ENCODE data around the gene ACOT8. TPM values are rescaled to one million over a fixed set of nuclear protein-coding genes. Genes with fewer than 3 reads are reported as not detected.
"Not testable (repeated sequence)": the region's sequence is repeated elsewhere in the genome, so short reads cannot be mapped to it uniquely, and the experiment has no call there.

ACOT8 gene
- polyA plus RNA-seq, 3 donors, result 18.7 to 23.7 (median 20.9) TPM

- no peak for DNase-seq (ENCODE audit: low read depth in 3 of 3, low spot score in 2 of 3)
Measured at GRCh38 chr20:45832619-45833018, 24.6 kb downstream of the ACOT8 start.

GRCh38 chr20:45829673-45830106 is 27.5 kb downstream of the ACOT8 start:
- not testable (repeated sequence) for DNase-seq (ENCODE audit: low read depth in 3 of 3, low spot score in 2 of 3)

DNA sequence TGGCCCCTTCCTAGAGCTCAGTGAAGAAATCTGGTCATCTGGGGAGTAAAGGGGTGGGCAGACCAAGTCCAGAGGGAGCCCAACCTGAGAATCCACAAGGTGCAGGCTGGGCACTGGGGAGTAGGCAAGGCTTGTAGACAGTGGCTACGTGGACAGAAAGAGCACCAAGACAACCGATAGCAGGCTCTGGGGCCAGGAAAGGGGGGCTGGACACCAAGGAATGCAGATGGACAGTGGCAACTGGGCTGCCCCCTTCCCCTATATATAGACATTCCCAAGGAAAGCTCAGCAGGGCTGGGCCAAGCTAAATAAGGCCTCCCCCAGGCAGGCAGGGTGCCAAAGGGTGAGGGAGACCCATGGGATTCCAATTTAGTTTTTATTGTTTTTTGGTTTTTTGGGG is 28.6 kb downstream of the ACOT8 start:
- no peak for DNase-seq (ENCODE audit: low read depth in 3 of 3, low spot score in 2 of 3)

DNA sequence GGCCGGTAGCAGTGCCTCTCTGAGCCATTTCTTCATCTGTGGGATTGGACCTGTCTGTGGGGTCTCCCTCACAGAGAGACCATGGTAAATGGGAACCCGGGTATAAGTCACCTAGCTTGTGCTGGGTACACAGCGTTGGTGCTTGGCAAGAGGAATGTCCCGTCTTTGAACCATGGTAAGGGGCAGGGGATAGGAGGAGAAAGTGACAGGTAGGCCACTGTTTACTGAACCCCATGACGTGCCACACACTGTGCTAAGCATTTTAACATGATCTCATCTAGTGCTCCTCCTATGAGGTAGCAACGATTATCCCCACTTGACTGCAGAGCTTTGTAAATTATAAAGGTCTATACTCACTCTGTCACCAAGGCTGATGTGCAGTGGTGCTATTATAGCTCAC is 29.5 kb downstream of the ACOT8 start:
- DNase-seq (ENCODE audit: low read depth in 3 of 3, low spot score in 2 of 3), result no peak

DNA sequence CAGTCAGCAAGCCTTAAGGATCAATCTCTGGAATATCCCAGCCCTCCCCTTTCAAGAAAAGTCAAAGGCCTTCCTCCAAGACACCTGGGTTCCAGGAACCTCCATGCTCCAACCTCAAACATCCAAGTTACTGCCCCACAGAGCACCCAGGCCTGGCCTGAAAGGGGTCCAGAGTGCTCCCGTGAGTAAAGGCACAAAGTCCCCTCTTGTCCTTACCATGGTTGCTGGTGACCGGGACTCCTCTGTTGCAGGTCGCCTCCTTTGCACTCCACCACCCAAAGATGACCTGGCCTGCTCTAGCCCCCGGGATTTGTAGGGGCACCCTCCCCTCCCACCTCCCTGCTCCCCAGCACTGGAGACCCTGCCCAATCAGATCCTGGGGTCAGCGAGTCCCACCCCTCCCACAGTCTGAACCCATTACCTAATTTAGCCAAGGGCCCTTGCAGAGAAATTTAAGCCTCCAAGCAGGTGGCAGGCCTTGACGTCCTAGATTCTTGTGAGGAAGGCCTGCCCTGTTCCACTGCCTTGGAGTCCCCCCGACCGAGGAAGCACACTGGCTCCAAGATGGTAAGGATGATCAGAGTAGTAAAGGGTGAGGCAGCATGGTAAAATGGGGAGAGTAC is 30.1 kb downstream of the ACOT8 start, which contains the start of gene TNNC2:
Gene TNNC2, minus strand, starts transcription at position 283 of the 623 bp plus-strand sequence. Its CDS starts 64 bp downstream, at position 219.
- no peak for DNase-seq (ENCODE audit: low read depth in 3 of 3, low spot score in 2 of 3)

GRCh38 chr20:45826381-45827019 is 30.7 kb downstream of the ACOT8 start:
- no peak for DNase-seq (ENCODE audit: low read depth in 3 of 3, low spot score in 2 of 3)

GRCh38 chr20:45823949-45824835 is 33.0 kb downstream of the ACOT8 start:
- no peak for DNase-seq (ENCODE audit: low read depth in 3 of 3, low spot score in 2 of 3)

- DNase-seq (ENCODE audit: low read depth in 3 of 3, low spot score in 2 of 3), result no peak
Measured at GRCh38 chr20:45822857-45823256, 34.3 kb downstream of the ACOT8 start.

DNA sequence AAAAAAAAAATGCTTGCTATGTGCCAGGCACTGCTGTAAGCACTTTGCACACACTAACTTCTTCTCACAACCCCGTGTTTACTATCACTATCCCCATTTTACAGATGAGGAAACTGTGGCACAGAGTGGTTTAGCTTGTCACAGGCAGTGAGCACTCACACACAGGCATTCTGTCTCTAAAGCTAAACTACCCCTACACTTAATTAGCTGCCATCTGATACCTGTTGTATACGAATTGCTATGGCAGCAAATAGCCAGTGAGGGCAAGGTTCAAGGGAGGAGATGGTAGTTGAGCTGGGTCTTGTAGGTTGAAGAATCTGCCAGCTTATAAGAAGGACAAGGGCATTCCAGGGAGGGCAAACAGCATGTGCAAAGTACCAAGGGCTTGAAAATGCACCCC is 35.2 kb downstream of the ACOT8 start:
- no peak for DNase-seq (ENCODE audit: low read depth in 3 of 3, low spot score in 2 of 3)

DNA sequence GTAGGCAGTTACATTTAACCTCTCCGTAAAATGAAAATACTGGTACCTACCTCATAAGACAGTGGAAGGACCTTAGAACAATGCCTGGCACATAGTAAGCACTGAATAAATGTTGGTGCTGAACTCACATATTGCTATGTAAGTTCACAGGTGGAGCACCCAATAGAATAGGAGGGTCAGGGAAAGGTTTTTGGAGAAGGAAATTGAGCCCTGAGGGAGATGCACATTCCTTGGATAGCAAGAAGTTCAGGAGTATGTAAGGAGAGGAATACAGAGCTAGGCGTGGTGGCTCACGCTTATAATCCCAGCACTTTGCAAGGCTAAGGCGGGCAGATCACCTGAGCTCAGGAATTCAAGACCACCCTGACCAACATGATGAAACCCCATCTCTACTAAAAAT is 37.7 kb downstream of the ACOT8 start:
- DNase-seq (ENCODE audit: low read depth in 3 of 3, low spot score in 2 of 3), result no peak

DNA sequence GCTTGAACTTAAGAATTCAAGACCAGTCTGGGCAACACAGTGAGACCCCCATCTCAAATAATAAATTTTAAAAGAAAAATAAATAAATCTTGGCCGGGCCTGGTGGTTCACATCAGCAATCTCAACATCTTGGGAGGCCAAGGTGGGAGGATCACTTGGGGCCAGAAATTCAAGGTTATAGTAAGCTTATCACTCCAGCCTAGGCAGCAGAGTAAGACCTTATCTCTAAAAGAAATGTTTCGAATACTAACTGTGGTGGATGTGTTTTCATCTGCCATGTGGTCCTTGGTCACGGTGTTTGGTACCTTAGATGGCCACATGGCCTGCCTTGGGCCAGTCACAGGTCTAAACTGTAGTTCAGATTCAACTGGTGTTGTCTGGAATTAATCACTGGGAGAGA is 39.0 kb downstream of the ACOT8 start:
- DNase-seq (ENCODE audit: low read depth in 3 of 3, low spot score in 2 of 3), result no peak

DNA sequence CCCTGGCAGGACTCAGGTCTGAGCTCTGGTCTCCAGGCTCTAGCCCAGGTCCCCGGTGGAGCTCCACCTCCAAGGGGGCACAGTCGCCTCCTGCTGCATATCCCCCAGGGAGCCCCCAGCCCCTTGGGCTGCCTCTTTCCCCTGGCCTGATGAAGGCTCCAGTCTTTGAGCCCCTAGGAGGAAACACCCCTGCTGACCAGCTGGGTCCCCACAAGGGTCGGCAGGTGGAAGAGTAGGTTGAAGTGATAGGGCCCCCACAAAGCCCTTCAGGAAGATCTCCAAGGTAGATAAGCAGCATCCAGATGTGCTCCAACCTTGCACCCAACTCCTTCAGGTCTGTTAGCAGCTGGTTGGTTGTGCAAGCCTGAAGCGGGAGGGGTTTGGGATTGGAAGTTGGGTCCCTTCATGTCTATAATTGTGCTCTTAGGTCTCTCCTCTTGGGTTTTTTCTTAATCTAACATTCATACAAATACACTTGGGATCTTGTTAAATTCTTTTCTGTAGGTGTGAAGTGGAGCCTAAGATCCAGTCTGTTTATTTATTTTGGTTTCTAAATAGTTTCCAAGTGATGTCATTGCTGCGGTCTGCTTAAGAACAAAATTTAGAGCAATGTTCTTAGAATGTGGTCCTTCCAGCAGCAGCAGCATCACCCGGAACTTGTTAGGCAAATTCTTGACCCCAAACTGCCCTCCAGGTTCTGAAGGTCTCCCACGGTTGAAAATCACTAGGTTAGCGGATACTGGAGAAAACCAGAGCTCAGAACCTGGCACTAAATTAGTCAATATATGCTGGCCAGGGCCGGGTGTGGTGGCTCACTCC is 39.6 kb downstream of the ACOT8 start:
- DNase-seq (ENCODE audit: low read depth in 3 of 3, low spot score in 2 of 3), result no peak

GRCh38 chr20:45816951-45817350 is 40.2 kb downstream of the ACOT8 start:
- DNase-seq (ENCODE audit: low read depth in 3 of 3, low spot score in 2 of 3), result no peak

DNA sequence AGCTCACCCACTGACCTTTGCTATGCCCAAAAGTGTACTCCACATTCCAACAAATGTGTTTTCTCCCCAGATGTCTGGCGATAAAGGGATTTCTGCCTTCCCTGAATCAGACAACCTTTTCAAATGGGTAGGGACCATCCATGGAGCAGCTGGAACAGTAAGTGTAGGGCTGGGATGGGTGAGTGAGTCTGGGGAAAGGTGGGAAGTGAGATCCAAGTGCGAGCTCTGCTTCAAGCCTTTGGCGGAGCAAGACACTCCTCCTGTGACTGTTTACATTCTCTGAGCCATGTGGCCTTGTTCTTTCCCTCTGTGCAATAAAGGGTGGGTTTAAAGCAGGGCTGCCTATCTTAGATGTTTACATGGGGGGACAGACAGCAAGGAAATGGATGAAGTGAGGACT is 42.9 kb downstream of the ACOT8 start:
- DNase-seq (ENCODE audit: low read depth in 3 of 3, low spot score in 2 of 3), result no peak

GRCh38 chr20:45813489-45813888 is 43.7 kb downstream of the ACOT8 start:
- no peak for DNase-seq (ENCODE audit: low read depth in 3 of 3, low spot score in 2 of 3)

- DNase-seq (ENCODE audit: low read depth in 3 of 3, low spot score in 2 of 3), result no peak
Measured at GRCh38 chr20:45813006-45813340, 44.2 kb downstream of the ACOT8 start.

GRCh38 chr20:45812157-45813005 is 44.8 kb downstream of the ACOT8 start, which contains the start of gene UBE2C:
TSS of gene UBE2C (plus strand) at chr20:45812644. CDS start at chr20:45812696, 52 bp downstream.
- peak; percentile 97 to 99 (median 98) for DNase-seq (ENCODE audit: low read depth in 3 of 3, low spot score in 2 of 3)

DNA sequence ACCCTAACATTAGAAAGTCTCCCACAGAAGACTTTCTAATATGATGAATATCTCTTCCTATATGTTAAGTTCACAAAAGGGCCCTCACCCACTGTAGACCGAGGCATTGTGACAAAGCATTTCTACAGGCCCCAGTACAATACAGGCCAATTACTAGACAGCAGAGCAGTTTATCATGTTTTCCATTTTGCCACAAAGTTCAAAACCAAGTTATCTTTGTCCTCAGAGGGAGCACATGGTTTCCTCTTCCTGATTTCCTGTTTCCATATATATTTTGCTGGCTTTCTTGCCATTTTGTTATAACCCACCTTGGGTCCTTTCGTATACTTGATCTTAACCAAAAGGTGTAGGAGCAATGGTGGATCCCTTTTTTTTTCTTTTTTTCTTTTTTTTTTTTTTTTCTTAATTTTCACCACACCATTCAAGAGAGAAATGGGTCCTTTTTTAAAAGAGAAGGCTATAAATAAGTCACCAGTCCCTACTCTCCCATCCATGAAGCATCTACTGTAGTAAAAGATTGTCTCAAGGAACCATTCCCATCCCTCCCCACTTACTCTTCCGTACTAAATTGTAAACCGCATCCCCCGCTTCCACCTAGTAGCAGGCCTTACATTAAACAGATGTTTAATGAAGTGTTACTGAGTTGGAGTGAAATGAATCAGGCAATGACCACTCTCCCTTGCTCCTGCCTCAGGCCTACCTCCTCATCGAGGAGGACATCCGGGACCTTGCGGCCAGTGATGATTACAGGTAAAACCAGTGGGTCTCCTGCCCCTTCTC is 46.8 kb downstream of the ACOT8 start:
- DNase-seq (ENCODE audit: low read depth in 3 of 3, low spot score in 2 of 3), result no peak

- DNase-seq (ENCODE audit: low read depth in 3 of 3, low spot score in 2 of 3), result no peak
Measured at GRCh38 chr20:45801851-45802250, 55.3 kb downstream of the ACOT8 start.
